Mesothelial cell of epicardium (in vitro differentiated cells): ENCODE data around the gene ABCC8. TPM values are rescaled to one million over a fixed set of nuclear protein-coding genes. Genes with fewer than 3 reads are reported as not detected.

Experiments used
- DNase-seq, 2 experiments: peaks; one replicate each; pipeline ENCODE4 v3.0.0; 2021; ENCODE audit warnings: low spot score in 2 of 2; ENCODE audit not compliant: unreplicated experiment in 2 of 2
- H3K27ac Mint-ChIP-seq: 2 replicates; pipeline ENCODE4 v1.8.0; 2021; ENCODE audit warnings: mixed read lengths
- H3K27me3 Mint-ChIP-seq: 2 replicates; pipeline ENCODE4 v1.8.0; 2021; ENCODE audit warnings: low read depth, mixed read lengths
- H3K36me3 Mint-ChIP-seq: 2 replicates; pipeline ENCODE4 v1.8.0; 2021; ENCODE audit warnings: mixed read lengths
- H3K4me1 Mint-ChIP-seq: 2 replicates; pipeline ENCODE4 v1.8.0; 2021; ENCODE audit warnings: mixed read lengths
- H3K4me3 Mint-ChIP-seq: 2 replicates; pipeline ENCODE4 v1.8.0; 2021; ENCODE audit warnings: mild to moderate bottlenecking, moderate library complexity, mixed read lengths
- H3K9me3 Mint-ChIP-seq: 2 replicates; pipeline ENCODE4 v1.8.0; 2021; ENCODE audit warnings: mixed read lengths
- CTCF ChIP-seq: fragments of 200-600 bp; sonication (generic); IDR thresholded peaks from one replicate; pipeline ENCODE4 v1.5.0; 2021; ENCODE audit warnings: antibody characterized with exemption; ENCODE audit not compliant: unreplicated experiment
- total RNA-seq: library from RNA; stranded (reverse); gene quantifications from 3 replicates; pipeline ENCODE4 v1.2.1, GENCODE V29; 2021

Gene ABCC8
- total RNA-seq, 1 donor from 2014 or later, result not detected

- no peak overlapping the region for H3K4me3 Mint-ChIP-seq
- H3K36me3 Mint-ChIP-seq, result no peaks in the 10 kb centered on the region
- peaks cover 3% of the 10 kb centered on the region for H3K4me1 Mint-ChIP-seq
- H3K9me3 Mint-ChIP-seq, result no peaks in the 10 kb centered on the region
- no peak for DNase-seq
- TF ChIP-seq CTCF, result no peak
- no peak overlapping the region for H3K27ac Mint-ChIP-seq
- H3K27me3 Mint-ChIP-seq, result peaks cover 94% of the 10 kb centered on the region
Observed at GRCh38 chr11:17472467-17472866, 4.2 kb downstream of the ABCC8 start.

- no peak for TF ChIP-seq CTCF
- H3K27me3 Mint-ChIP-seq, result peaks cover 92% of the 10 kb centered on the region
Observed at GRCh38 chr11:17471501-17471900, 5.1 kb downstream of the ABCC8 start.

GRCh38 chr11:17469998-17470397, 6.6 kb downstream of the ABCC8 start:
- no peaks in the 10 kb centered on the region for H3K36me3 Mint-ChIP-seq
- H3K4me1 Mint-ChIP-seq, result no peaks in the 10 kb centered on the region
- H3K27ac Mint-ChIP-seq, result no peak overlapping the region
- no peak for TF ChIP-seq CTCF
- H3K9me3 Mint-ChIP-seq, result no peaks in the 10 kb centered on the region
- H3K4me3 Mint-ChIP-seq, result no peak overlapping the region
- DNase-seq, result no peak
- H3K27me3 Mint-ChIP-seq, result peaks cover 90% of the 10 kb centered on the region

More at GRCh38 chr11:17471501-17471900, 5.1 kb downstream of the ABCC8 start:
- no peak overlapping the region for H3K27ac Mint-ChIP-seq
- no peaks in the 10 kb centered on the region for H3K36me3 Mint-ChIP-seq
- H3K9me3 Mint-ChIP-seq, result no peaks in the 10 kb centered on the region
- peaks cover 3% of the 10 kb centered on the region for H3K4me1 Mint-ChIP-seq
- H3K4me3 Mint-ChIP-seq, result no peak overlapping the region
- no peak for DNase-seq

GRCh38 chr11:17468122-17468521, 8.5 kb downstream of the ABCC8 start:
- Mint-ChIP-seq H3K4me1 (peaks cover 3% of the 10 kb centered on the region), H3K9me3 (no peaks in the 10 kb centered on the region), H3K36me3 (no peaks in the 10 kb centered on the region), H3K4me3 (no peak overlapping the region), H3K27me3 (peaks cover 86% of the 10 kb centered on the region), H3K27ac (no peak overlapping the region)
- no peak for DNase-seq
- no peak for TF ChIP-seq CTCF

GRCh38 chr11:17463546-17464174, 13.0 kb downstream of the ABCC8 start:
- H3K36me3 Mint-ChIP-seq, result no peaks in the 10 kb centered on the region
- peaks cover 3% of the 10 kb centered on the region for H3K4me1 Mint-ChIP-seq
- no peak for DNase-seq
- no peak for TF ChIP-seq CTCF
- no peak overlapping the region for H3K27ac Mint-ChIP-seq
- H3K4me3 Mint-ChIP-seq, result no peak overlapping the region
- peaks cover 83% of the 10 kb centered on the region for H3K27me3 Mint-ChIP-seq
- no peaks in the 10 kb centered on the region for H3K9me3 Mint-ChIP-seq
